Dermis microvascular lymphatic vessel endothelial cell (primary cell): ENCODE data around the gene CNOT8. TPM values are rescaled to one million over a fixed set of nuclear protein-coding genes. Genes with fewer than 3 reads are reported as not detected.
"Not testable (repeated sequence)": the region's sequence is repeated elsewhere in the genome, so short reads cannot be mapped to it uniquely, and the experiment has no call there.

Experiments used
- DNase-seq, 2 donors: peaks; one replicate each; pipeline versions ENCODE4 v3.0.0 to v3.0.0-alpha.2; 2010; ENCODE audit warnings: low read depth in 2 of 2
- total RNA-seq: library from RNA; depleted of rRNA; stranded (reverse); fragments of >200 nt; gene quantifications from 2 replicates; pipeline ENCODE4 v1.2.1, GENCODE V29; 2014

CNOT8 gene
- total RNA-seq, 1 donor from 2014 or later = 79.1 TPM

- DNase-seq = no peak
Observed at GRCh38 chr5:154834053-154834452, 24.4 kb upstream of the CNOT8 start.

- not testable (repeated sequence) for DNase-seq
Observed at GRCh38 chr5:154835701-154836052, 22.8 kb upstream of the CNOT8 start.

- DNase-seq = peak; percentile 51 to 63
Observed at GRCh38 chr5:154836225-154836624, 22.2 kb upstream of the CNOT8 start.

- DNase-seq = no peak
Observed at GRCh38 chr5:154837009-154837901, 21.2 kb upstream of the CNOT8 start.

GRCh38 chr5:154840435-154841272 is 17.8 kb upstream of the CNOT8 start:
- no peak for DNase-seq

GRCh38 chr5:154841273-154841661 is 17.2 kb upstream of the CNOT8 start:
- DNase-seq = no peak

- no peak for DNase-seq
Observed at GRCh38 chr5:154842689-154843530, 15.5 kb upstream of the CNOT8 start.

GRCh38 chr5:154844809-154845208 is 13.6 kb upstream of the CNOT8 start:
- peak in 1 of 2 donors; percentile 35 for DNase-seq

- no peak for DNase-seq
Observed at GRCh38 chr5:154849264-154849785, 9.1 kb upstream of the CNOT8 start.

- DNase-seq = no peak
Observed at GRCh38 chr5:154849791-154850201, 8.6 kb upstream of the CNOT8 start.

GRCh38 chr5:154850255-154851062 is 8.0 kb upstream of the CNOT8 start, which contains the start of gene FAXDC2:
Gene FAXDC2, minus strand, starts transcription at chr5:154850603. Its CDS starts 12,425 bp downstream, at chr5:154838178.
- DNase-seq = peak; percentile 77 to 80

GRCh38 chr5:154851351-154851750 is 7.1 kb upstream of the CNOT8 start:
- DNase-seq = no peak

- DNase-seq = peak; percentile 91 to 97
Observed at GRCh38 chr5:154857530-154858296, 714 bp upstream of the CNOT8 start.

- DNase-seq = peak in 1 of 2 donors; percentile 19
Observed at GRCh38 chr5:154858972-154859871, 795 bp downstream of the CNOT8 start.

GRCh38 chr5:154860123-154860522 is 1.7 kb downstream of the CNOT8 start:
- peak in 1 of 2 donors; percentile 26 for DNase-seq

GRCh38 chr5:154860765-154861164 is 2.3 kb downstream of the CNOT8 start:
- DNase-seq = no peak

- no peak for DNase-seq
Observed at GRCh38 chr5:154861946-154862345, 3.5 kb downstream of the CNOT8 start.

- DNase-seq = no peak
Observed at GRCh38 chr5:154862766-154863165, 4.3 kb downstream of the CNOT8 start.
